NOMO-1 (cell line): ENCODE measurements around the gene FGF14.

Source experiments
- DNase-seq, 2 experiments: peaks; one replicate each; lab custom pipeline; 2025; ENCODE audit not compliant: unreplicated experiment in 2 of 2; lab: John Stamatoyannopoulos, UW

Gene FGF14

GRCh38 chr13:101751488-101751887 lies 650.4 kb downstream of the FGF14 start:
- DNase-seq = no peak

GRCh38 chr13:101749584-101749983 lies 652.3 kb downstream of the FGF14 start:
- DNase-seq = no peak

- DNase-seq = no peak
Measured at GRCh38 chr13:101747039-101747438, 654.8 kb downstream of the FGF14 start.

GRCh38 chr13:101746513-101746912 lies 655.3 kb downstream of the FGF14 start:
- DNase-seq = no peak

- DNase-seq = no peak
Measured at GRCh38 chr13:101739382-101740178, 662.3 kb downstream of the FGF14 start.

GRCh38 chr13:101738336-101738735 lies 663.5 kb downstream of the FGF14 start:
- no peak for DNase-seq

GRCh38 chr13:101736566-101736965 lies 665.3 kb downstream of the FGF14 start:
- DNase-seq = no peak

GRCh38 chr13:101730420-101731000 lies 671.3 kb downstream of the FGF14 start:
- no peak for DNase-seq

GRCh38 chr13:101728615-101729014 lies 673.2 kb downstream of the FGF14 start:
- DNase-seq = no peak

- DNase-seq = no peak
Measured at GRCh38 chr13:101728021-101728420, 673.8 kb downstream of the FGF14 start.

GRCh38 chr13:101727118-101727517 lies 674.7 kb downstream of the FGF14 start:
- DNase-seq = no peak

GRCh38 chr13:101726681-101727080 lies 675.2 kb downstream of the FGF14 start:
- no peak for DNase-seq

GRCh38 chr13:101718496-101718895 lies 683.4 kb downstream of the FGF14 start:
- no peak for DNase-seq

GRCh38 chr13:101717353-101717752 lies 684.5 kb downstream of the FGF14 start:
- DNase-seq = no peak

- no peak for DNase-seq
Measured at GRCh38 chr13:101714195-101714594, 687.7 kb downstream of the FGF14 start.

GRCh38 chr13:101712026-101712348 lies 689.9 kb downstream of the FGF14 start:
- no peak for DNase-seq

- no peak for DNase-seq
Measured at GRCh38 chr13:101711307-101712025, 690.4 kb downstream of the FGF14 start.

GRCh38 chr13:101709952-101710351 lies 691.9 kb downstream of the FGF14 start:
- DNase-seq = no peak

- no peak for DNase-seq
Measured at GRCh38 chr13:101708115-101708514, 693.7 kb downstream of the FGF14 start.

- no peak for DNase-seq
Measured at GRCh38 chr13:101707659-101708058, 694.2 kb downstream of the FGF14 start.

GRCh38 chr13:101706651-101707050 lies 695.2 kb downstream of the FGF14 start:
- peak in 1 of 2 experiments; percentile 19 for DNase-seq

- no peak for DNase-seq
Measured at GRCh38 chr13:101703838-101704237, 698.0 kb downstream of the FGF14 start.
